ENCODE measurements around the gene NRXN3.

The NRXN3 gene

DNA sequence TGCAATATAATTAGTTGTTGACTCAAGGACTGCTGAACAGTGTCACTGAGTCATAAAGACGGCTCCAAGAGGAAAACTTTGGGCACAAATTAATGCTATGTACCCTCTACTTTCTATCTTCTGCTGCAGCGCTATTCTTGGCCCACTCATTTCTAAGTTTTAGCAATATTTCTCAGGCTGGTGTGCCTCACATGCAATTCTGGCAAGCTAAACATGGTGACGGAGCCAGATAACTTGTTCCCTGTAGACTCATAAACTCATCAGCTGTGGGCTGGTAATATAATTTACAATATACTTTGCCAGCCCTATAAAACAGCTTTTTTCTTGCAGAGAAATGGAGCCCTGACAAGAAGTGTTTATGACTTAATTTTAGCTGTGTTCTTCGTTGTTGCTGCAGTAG lies 615.1 kb downstream of the NRXN3 start:
- DNase-seq, result no peak

DNA sequence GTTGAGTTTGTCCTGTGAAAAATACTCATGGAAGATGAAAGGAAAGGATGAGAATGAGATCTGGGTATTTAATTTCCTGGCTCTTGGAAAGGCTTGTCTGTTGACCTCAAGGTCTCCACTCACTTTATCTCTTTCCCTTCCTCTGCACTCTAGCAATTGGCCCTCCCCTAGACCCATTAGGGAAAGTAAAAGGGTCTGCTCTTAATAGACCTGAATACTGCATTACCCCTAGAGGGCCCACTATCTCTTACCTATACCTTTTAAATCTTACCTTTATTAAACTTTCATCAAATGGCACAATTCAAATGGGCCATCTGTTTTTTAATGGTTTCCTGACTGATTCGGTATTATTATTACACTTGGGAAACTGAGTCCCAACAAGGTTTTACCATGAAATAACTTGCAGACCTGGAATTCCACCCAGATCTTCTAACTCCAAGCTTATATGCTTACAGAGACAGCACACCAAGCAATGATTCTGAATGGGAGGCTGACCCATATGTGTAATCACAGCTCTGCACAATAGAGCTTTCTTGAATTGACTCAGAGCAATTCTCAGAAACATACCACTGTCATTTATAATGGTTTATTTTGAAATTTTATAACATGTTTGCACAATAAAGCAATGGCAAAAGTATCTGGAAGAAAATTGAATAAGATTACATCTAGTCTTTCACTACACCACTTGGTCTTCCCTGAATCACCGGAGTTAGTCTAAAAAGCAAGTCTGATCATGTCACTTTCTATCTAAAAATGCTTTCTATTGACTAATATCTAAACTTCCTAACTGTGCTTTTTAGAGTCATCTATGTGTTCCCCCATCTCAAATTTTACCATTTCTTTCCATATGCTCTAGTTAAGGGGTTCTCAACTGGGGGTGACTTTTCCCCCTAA lies 618.5 kb downstream of the NRXN3 start:
- DNase-seq, result no peak
- intact Hi-C loops (cut with DNase I), result no loop called here

More for the DNA sequence above, 615.1 kb downstream of the NRXN3 start:
- intact Hi-C loops (cut with DNase I), result no loop called here

DNA sequence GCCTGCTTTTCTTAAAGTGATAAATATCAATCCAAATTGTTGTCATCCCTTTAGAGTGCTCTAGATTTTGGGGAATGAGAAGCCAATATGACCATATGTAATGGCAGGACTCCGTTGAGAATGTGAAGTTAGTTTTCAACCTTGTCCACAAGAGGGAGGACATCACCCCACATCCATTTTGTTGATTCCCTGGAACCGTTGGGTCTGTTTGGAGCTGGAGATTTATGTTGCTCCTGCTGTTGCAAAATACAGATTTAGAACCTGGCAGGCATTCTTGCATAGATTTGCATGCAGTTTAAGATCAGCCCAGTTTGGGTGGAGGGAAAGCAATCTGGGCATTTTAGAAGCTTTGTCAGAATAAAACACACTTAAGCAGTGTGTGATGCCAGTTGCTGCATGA lies 620.1 kb downstream of the NRXN3 start:
- intact Hi-C loops (cut with DNase I), result no loop called here
- DNase-seq, result no peak

DNA sequence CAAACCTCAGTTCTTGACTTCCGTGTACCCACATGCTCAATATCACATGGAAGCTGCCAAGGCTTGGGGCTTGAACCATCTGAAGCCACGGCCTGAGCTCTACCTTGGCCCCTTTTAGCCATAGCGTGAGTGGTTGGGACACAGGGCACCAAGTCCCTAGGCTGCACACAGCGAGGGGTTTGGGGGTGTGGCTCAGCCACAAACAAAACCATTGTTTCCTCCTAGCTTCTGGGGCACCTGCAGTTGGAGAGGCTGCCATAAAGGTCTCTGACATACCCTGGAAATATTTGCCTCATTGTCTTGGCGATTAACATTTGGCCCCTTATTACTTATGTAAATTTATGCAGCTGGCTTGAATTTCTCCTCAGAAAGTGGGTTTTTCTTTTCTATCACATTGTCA lies 628.6 kb downstream of the NRXN3 start:
- intact Hi-C loops (cut with DNase I), result no loop called here
- DNase-seq, result peak in 1 of 42 donors; percentile 5

DNA sequence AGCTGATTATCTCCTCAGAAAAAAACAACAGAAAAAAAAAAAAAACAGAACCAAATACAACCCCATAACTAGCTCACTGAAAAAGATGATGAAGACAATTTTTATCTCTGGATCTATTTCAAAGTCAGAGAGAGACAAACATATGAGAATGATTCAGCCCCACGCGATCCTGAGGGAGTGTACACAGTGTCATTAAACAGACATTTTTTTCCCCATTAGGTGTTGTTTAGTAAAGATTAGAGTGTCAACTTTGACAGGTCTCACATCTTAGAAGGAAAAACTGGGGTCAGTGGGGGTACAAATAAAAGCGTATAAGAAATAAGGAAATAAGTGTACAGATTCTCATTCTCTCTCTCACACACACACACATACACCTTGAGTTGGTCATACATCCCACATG lies 635.4 kb downstream of the NRXN3 start:
- intact Hi-C loops (cut with DNase I), result no loop called here

DNA sequence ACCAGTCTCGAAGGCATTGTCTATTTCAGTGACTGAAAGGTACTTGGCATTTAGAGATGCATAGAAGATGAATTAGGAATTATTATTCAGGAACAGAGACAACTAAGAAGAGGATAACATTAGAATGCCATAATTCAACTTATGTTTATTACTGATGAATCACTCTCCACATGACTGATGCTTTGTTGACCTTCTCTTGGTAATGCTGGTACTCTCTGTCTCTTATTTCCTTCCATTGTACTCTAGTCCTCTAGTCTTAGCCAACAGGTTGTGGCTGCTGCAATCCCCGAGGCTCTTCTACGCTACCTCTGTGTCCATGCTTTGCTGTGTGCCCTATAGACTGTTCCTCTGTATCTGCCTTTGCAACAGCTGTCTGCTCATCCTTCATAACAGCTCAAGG lies 652.9 kb downstream of the NRXN3 start:
- no peak for DNase-seq
- intact Hi-C loops (cut with DNase I), result no loop called here

More for the DNA sequence above, 635.4 kb downstream of the NRXN3 start:
- DNase-seq, result peak in 12 of 42 donors; percentile 6 to 47 (median 20)

DNA sequence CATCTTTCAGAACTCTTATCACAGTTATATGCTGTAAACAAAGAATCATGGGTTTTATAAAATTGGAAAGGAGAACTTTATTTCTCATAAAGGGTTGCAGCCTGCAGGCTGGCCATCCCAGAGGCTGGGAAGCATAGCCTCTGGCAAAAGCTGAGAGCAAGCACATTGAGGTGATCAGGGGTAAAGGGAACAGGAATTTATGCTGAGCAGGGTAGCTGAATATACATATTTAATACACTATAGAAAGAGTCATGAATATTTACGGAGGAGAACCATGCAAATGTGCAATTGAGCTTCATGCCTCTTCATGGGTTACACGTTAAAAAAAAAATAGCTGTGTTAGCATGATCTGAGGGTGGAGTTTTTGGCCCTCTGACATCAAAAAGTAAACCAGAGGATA lies 653.3 kb downstream of the NRXN3 start:
- intact Hi-C loops (cut with DNase I), result no loop called here
- no peak for DNase-seq

DNA sequence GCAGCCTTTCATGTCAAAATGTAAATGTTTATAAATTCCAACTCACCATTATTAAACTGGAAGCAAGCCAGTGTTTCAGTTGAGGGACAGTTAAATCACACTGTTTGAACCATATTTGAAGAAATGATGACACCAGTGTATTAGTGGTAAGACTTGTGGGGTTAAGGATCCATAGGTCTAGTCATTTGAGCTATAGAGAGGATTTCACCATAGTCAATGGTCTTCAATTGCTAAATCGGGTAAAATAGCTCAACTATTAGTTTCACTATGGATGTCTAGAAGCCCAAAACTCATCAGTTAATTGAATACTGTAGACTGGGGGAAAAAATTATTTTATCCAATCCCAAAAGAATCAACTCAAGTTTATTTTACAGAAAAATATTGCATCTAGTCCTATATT lies 659.1 kb downstream of the NRXN3 start:
- no peak for DNase-seq
- intact Hi-C loops (cut with DNase I), result no loop called here

DNA sequence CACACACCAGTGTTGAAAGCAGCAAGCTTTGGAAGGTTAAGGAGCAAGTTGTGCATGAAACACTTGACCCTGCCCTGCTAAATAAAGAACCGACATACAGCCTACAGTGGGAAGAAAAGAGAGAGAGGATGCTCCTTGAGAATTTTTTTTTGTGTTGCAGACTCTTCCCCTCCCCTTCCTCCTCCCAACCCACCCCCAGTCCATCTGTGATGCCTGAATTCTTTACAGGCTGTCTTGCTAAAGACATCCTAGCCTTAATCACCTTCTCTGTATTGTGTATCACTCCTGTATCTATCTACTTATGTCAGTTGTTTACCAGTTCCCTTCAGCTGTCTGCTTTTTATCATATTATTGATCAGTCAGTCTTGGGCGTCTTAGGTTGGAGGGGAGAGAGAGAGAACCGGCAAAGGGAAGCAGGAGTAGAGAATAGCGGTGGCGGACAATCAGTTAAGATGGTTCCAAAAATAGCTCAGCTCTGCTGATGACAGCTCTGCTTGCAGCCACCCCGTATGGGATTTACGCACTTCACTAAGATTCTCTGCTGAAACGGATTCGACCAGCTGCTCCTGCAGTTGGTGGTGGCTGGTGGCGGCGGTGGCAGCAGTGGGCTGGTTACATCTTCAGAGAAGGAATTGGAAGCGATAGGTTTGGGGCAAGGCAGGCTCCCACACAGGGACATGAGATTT lies 664.7 kb downstream of the NRXN3 start:
- intact Hi-C loops (cut with DNase I), result no loop called here
- peak; percentile 16 to 83 (median 46) for DNase-seq

DNA sequence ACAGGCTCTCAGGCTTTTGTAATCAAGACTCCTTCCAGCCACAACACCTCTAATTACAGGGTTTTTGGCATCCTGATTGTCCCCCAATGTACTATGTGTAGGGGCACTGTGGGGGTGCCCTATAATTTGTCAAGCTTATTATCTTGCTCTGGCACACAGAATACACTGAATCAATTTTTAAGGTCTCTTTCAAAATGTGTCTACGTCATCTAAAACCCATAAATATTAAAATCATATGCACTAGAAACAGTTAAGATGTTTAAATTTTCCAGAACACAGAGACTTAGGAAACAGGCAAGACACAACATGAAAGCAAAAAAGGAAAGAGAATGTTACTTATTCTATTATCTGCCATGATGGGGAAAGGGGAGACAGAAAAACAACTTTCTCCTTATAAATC lies 665.7 kb downstream of the NRXN3 start:
- intact Hi-C loops (cut with DNase I), result no loop called here
- no peak for DNase-seq

DNA sequence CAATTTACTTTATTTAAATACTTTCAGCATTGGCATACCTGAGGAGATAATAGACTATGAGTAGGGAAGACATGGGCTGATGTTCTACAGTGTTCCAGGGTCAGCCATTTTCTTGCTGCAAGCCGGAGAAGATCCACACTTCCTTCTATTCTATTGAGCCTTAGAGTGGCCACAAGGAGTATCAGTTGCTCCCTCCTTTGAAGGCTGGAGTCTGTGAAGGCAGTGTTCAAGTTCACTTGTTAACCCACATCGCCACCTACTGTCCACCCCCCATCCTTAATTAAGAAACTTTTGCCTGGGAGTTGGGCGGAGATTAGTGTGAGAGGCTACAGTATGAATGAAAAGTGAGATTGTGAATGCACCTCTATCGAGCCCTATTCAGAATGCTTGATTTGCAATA lies 666.6 kb downstream of the NRXN3 start:
- intact Hi-C loops (cut with DNase I), result no loop called here
- DNase-seq, result peak; percentile 4 to 87 (median 68)

DNA sequence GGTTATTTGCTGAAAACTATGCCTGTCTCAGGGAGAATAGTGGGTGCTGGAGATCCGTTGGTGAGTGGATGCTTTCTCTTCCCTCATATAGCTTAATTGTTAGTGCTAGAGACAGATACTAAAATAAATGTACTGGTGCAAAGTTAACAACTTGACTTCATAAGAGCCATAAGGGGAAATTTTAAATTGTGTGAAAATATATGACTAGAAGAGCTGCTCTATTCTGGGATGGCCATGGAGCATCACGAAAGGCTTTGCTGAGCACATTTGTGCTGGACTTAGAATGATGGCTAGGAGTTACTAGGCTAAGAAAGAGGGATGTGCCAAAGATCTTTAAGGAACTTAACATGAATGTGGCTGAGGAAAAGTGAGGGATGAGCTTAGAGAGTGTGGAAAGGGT lies 668.8 kb downstream of the NRXN3 start:
- DNase-seq, result no peak
- intact Hi-C loops (cut with DNase I), result no loop called here

DNA sequence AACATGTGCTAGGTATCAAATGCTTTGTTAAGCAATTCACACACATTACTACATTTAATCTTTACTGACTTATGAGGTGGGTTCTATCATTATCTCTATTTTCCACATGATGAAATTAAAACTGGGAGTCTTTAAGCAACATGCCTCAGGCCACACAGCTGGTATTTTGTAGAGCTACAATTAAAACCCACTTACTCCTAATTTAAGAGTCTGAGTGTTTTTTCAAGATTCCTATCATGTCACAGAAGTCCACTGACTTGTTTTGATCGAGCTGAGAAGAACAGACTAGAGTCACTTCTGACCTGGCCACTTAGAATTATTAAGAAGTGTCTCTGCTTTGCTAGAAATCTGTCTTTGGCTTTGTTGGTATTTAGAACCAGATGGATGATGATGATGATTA lies 670.7 kb downstream of the NRXN3 start:
- no peak for DNase-seq
- intact Hi-C loops (cut with DNase I), result no loop called here

DNA sequence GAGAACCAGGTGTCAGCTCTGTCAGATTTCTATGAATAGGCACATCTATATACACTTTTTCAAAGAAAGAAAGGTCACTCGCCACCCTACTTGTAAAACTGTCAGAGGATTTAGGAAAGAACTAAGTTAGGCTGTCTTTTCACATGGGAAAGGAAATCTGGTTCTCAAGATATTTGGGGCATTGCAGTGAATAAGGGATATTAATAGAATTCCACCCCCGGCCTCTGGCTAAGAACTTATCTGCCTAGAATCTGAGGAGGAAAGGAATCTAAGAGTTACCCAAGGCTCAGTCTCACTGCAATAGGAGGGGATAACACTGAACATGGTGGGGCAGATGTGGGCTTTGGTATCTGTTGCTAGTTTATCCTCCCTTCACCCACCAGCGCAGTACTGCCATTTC lies 677.6 kb downstream of the NRXN3 start:
- intact Hi-C loops (cut with DNase I), result no loop called here
- DNase-seq, result peak in 12 of 42 donors; percentile 0 to 59 (median 24)

DNA sequence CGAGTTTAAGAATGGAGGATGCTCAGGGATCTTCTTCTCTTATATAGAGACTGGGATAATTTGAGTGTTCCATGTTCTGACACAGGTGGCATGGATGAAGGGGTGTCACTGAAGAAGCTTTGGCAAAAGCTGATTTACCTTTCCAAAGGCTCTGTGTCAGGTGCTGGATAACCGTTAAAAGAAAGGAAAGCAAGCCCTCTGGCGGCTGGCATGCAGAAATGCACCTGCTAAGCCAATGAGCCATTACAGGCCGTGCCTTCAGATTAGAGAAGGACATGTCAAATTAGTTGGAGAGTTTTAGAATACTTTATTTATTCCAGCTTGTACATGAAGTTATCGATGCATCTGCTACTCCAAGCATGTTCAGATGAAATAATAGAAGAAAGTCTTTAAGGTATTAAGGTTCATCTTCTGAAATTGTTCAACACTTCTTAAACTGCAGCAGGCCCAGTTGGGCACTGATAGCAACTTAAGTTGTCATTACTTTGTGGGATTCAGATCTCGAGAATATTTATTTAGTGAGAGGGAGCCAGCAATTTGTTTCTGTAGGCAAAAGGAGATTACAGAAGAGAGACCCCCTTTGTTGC lies 678.2 kb downstream of the NRXN3 start:
- peak in 41 of 42 donors; percentile 8 to 76 (median 48) for DNase-seq
- intact Hi-C loops (cut with DNase I), result no loop called here

DNA sequence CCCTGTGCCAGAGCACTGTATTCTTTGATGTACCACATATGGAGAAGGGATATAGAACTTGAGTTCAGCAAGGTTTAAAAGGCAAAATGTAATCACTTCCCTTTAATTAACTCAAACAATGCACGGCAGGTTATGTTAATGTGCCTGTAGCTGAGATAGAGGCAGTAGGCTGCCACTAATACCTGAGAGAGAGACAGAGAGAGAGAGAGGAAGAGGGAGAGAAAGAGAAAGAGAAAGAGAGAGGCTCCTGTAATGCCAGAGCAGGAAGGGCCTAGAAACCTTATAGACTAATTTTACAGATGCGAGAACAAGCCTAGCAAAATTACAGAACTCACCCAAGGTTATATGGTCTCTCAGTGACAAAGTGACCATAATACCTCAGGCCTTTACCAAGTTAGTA lies 679.8 kb downstream of the NRXN3 start:
- intact Hi-C loops (cut with DNase I), result no loop called here

DNA sequence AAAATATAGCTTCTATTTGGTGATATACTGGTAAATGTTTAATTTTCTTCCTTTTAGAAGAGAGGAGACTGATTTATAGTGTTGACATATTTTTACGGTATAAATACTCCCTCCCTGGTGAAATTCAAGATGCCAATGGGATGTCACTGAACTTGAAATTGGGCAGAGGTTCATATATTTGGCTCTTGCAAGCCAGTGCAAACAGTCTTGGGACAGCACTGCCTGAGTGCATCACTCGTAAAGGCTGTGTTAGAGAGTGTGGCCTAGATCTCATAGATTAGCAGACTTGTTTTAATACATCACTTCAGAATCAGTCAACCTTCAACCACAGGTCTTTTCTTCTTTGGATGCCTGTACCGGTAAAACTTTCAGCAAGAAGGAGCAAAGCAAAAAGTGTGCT lies 681.0 kb downstream of the NRXN3 start:
- intact Hi-C loops (cut with DNase I), result no loop called here
- DNase-seq, result no peak

More for the DNA sequence above, 679.8 kb downstream of the NRXN3 start:
- DNase-seq, result no peak

DNA sequence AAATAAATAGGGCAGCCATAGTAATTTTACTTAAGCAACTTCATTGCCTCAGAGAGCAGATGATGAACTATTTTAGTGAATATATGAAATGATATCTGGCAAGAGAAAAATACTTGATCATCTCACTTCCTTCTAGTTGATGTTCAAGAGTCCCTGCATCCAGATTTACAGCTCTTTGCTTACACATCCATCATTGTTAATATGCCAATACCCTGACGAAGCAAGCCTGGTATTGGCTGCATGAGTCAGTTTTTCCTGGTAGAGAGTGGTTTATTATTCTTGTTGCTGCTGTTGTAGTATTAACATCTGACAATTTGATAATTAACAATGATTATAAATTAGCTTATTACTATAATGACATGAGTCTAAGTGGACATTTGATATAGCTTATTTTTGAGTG lies 681.9 kb downstream of the NRXN3 start:
- no peak for DNase-seq
- intact Hi-C loops (cut with DNase I), result no loop called here

DNA sequence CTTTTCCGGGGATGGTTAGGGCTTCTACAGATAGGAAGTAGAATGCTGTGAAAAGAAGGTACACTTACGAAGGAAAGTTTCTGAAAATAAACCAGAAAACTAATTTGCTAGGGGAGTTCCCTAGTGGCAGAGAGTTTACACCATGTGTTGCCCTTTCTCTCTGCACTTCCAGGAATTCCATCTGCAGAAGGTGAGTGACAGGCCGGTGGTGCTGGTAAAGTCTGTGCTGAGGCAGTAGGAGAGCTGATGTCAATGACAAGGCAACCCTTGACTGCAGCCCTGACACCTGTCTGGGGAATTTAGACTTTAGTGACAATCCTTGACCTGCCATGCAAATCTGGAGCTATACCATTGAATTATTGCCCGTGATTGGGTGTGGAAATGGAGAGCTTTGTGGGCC lies 687.8 kb downstream of the NRXN3 start:
- DNase-seq, result no peak
- intact Hi-C loops (cut with DNase I), result no loop called here

DNA sequence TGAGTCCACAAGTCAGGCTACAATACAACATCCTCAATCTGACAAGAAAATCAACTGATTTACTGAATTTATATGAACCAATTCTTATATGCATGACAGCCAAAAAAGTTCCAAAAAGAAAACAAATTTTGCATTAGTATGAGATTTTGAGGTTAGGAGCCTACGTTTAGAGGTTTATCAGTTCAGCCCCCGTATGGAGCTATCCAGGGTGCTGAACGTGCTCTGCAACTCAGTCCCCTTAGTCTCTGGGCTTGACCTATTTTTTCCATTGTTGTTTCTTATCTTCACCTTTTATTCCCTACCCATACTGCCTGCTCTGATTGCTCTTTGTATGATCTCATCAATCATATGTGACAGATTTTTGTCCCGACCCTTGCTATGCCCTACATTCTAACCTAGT lies 693.0 kb downstream of the NRXN3 start:
- intact Hi-C loops (cut with DNase I), result no loop called here
- peak in 15 of 42 donors; percentile 6 to 67 (median 23) for DNase-seq

All from head of caudate nucleus (tissue), 42 donors.